Measurements from ENCODE around the gene SPATA16.

The SPATA16 gene

DNA sequence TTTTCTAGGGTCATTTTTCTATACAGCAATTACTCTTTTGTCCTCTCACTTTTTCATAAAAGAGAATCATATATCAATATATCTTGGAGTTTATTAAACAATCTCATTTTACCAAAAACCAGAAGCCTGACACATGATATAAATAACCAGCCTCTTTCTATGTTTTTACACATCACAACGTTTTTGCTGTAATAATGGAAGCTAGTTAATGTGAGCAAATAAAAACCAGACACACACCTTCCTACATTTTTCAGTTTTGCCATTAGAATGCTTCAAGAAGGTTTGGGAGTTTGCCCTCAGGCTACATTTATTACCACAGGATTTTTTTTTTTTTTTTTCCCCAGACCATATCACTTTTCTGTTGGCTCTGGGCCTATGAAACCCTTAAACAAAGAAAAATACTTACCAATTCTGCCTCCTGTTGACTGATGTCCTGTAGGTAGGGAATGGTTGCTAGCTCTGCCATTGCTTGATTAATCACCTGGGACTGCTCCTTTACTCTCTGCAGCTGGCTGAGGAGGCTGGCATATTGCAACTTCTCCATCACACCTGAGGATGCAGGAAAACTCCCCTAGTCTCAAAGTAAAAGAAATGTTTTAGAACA is 225.0 kb downstream of the SPATA16 start:
- H3K27ac ChIP-seq: no peak overlapping the region
- TF ChIP-seq CTCF (conservative IDR thresholded peaks at IDR 0.05; ENCODE audit: low read depth): no peak
- CTCF ChIA-PET: interaction anchor here (0.6 kb wide), 1 partner anchor 41 kb away, joined by 3 read pairs; no protein-coding TSS in a partner anchor
- POLR2A ChIA-PET (ENCODE audit: low non-redundant PET): no interaction called here
- DNase-seq (ENCODE audit: low spot score): no peak

DNA sequence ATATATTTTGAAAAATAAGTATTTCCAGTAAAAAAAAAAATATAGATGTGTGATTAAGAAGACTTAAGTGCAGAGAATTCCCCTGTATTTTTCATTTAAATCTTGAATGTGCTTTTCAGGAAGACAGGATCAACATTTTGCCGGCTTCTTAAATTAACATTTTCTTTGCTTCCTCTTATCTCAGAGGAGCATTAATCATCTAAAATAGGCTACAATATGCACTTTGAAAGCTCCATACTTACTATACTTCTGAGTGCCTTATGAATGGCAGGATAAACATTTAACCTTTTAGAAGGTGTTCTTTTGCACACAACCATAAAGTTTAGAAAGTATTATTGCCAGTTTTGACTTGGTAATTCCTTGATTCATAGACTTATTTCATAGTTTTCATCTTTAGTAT is 226.2 kb downstream of the SPATA16 start:
- no peak for TF ChIP-seq CTCF (conservative IDR thresholded peaks at IDR 0.05; ENCODE audit: low read depth)
- POLR2A ChIA-PET (ENCODE audit: low non-redundant PET): no interaction called here
- no peak for DNase-seq (ENCODE audit: low spot score)
- no peak overlapping the region for H3K27ac ChIP-seq
- CTCF ChIA-PET: no interaction called here

DNA sequence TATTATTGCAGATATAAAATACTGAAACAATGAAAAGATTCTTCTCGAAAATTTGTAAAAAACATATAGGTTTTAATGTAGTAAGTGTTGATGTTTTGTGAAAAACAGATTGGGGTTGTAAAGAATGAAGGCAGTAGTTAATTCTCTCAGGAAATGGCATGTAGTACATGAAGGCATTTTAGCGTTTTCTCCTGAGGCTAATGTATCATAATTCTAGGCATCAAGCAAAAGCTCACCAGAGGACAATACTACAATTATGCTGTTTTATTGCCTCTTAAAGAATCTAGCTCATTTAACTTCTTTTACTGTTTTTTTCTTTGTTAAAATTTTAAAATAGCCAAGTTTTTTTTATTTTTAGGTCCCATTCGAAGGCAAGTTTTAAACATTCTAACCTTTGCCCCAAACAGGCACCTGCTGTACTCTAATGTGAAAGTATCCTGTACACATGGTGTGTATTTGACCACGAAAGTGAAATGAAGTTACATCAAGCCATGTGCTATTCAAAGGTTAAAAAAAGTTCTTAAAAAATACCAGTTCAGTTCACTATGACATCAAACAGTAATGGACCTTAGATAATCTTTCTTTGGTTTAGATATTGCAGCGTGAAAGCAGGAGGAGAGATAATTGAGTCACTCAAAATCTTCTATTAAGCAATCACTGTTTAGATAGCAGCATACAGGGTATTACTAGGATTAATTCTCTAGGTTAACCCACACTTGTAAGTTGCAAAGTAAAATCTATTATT is 227.0 kb downstream of the SPATA16 start:
- CTCF ChIA-PET: no interaction called here
- no peak for DNase-seq (ENCODE audit: low spot score)
- POLR2A ChIA-PET (ENCODE audit: low non-redundant PET): no interaction called here
- no peak for TF ChIP-seq CTCF (conservative IDR thresholded peaks at IDR 0.05; ENCODE audit: low read depth)
- no peak overlapping the region for H3K27ac ChIP-seq

GRCh38 chr3:172911142-172911541 is 229.9 kb downstream of the SPATA16 start:
- CTCF ChIA-PET: no interaction called here
- DNase-seq (ENCODE audit: low spot score): no peak
- POLR2A ChIA-PET (ENCODE audit: low non-redundant PET): no interaction called here
- TF ChIP-seq CTCF (conservative IDR thresholded peaks at IDR 0.05; ENCODE audit: low read depth): no peak
- no peak overlapping the region for H3K27ac ChIP-seq

DNA sequence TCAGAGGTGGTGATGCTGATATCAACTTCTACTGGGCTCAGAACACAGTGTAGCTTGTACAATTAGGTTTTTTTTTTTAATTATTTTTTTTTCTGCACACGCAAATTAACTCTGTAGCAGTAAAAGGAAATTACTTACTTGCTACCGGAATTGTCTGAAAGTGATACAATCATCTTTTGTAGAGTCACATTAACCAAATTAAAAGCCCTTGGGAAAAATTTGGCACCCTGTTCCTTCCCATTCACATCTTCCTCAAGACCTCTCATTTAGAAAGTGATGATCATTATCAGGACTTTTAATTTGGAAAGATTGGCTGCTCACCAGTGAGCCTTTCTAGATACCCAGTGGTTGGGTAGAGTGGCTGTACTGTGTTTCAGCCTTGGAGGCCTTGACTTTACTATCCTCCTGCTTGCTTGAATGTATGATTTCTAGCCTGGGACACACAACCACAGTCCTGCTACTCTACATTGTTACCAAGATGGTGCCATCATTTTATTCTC is 232.2 kb downstream of the SPATA16 start:
- no peak for DNase-seq (ENCODE audit: low spot score)
- H3K27ac ChIP-seq: no peak overlapping the region
- TF ChIP-seq CTCF (conservative IDR thresholded peaks at IDR 0.05; ENCODE audit: low read depth): no peak
- POLR2A ChIA-PET (ENCODE audit: low non-redundant PET): no interaction called here
- CTCF ChIA-PET: interaction anchor here (0.8 kb wide), 1 partner anchor 60 kb away, joined by 4 read pairs; no protein-coding TSS in a partner anchor

DNA sequence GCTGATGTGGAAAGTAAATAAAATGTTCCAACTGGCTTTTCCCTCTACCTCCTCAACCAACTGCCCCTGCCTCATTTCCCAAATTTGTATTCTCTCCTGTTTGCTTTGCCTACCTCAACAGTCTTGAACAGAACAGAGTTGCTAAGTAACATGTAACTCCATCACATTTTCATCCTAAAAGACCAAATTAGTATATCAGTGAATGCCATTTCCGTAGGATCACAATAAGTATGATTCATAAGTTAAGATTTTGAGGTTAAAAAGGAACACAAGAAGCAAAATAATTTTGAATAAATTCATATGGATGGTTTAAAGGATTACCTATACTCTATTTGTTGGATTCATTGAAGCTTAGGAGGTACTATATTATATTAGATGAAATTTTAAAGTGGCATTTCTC is 235.6 kb downstream of the SPATA16 start:
- no peak for TF ChIP-seq CTCF (conservative IDR thresholded peaks at IDR 0.05; ENCODE audit: low read depth)
- no peak for DNase-seq (ENCODE audit: low spot score)
- ChIA-PET POLR2A (ENCODE audit: low non-redundant PET) (no interaction called here), CTCF (no interaction called here)
- H3K27ac ChIP-seq: no peak overlapping the region

Data from RWPE1 (cell line).